Prostate gland (tissue), 1 donor: ENCODE measurements around the gene KLK12.

Source experiments
- POLR2A ChIP-seq: fragments of 450-650 bp; IDR thresholded peaks from one replicate; pipeline ENCODE4 v1.6.1; 2016; ENCODE audit warnings: antibody characterized with exemption, mild to moderate bottlenecking
- POLR2AphosphoS5 ChIP-seq: sonication (generic); formaldehyde crosslinking; IDR thresholded peaks from one replicate; pipeline ENCODE4 v1.6.1; 2017; ENCODE audit warnings: antibody characterized with exemption

GRCh38 chr19:51009061-51009891 is 25.5 kb downstream of the KLK12 start:
- TF ChIP-seq POLR2A (no peak), POLR2AphosphoS5 (no peak)
